ENCODE measurements around the gene TNFAIP8L2.

The TNFAIP8L2 gene

DNA sequence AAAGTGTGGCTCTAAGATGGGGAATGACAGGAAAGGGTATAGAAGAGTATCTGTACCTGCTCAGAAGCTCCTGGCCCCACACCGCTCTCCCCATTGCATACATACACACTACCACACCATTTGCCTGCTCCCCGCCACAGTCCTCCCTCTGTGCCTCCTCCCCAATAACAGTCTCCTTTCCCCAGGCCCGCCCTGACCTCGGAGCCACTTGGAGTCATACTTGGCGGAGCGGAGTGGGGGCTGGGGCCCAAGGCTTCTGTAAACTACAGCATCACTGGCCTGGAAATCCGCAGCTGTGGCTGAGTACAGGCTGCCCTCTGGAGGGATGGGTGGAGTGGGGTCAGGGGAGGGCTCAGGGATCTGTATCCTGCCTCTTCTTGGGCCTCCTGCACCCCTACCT, 18.7 kb upstream of the TNFAIP8L2 start:
- H3K4me1 Mint-ChIP-seq (ENCODE audit: low read depth), result no peaks in the 10 kb centered on the region
- H3K4me3 Mint-ChIP-seq, result no peak overlapping the region
- H3K36me3 Mint-ChIP-seq (ENCODE audit: low read depth), result no peaks in the 10 kb centered on the region
- intact Hi-C loops (cut with micrococcal nuclease), result no loop called here
- H3K9me3 Mint-ChIP-seq, result no peaks in the 10 kb centered on the region
- H3K27me3 Mint-ChIP-seq, result peaks cover 9% of the 10 kb centered on the region
- no peak overlapping the region for H3K27ac Mint-ChIP-seq

GRCh38 chr1:151142411-151143056, 13.9 kb upstream of the TNFAIP8L2 start:
- intact Hi-C loops (cut with micrococcal nuclease), result no loop called here
- Mint-ChIP-seq H3K27me3 (peaks cover 38% of the 10 kb centered on the region), H3K27ac (no peak overlapping the region), H3K9me3 (no peaks in the 10 kb centered on the region), H3K4me3 (no peak overlapping the region), H3K4me1 (ENCODE audit: low read depth) (peaks cover 22% of the 10 kb centered on the region), H3K36me3 (ENCODE audit: low read depth) (peaks cover 7% of the 10 kb centered on the region)

- Mint-ChIP-seq H3K36me3 (ENCODE audit: low read depth) (peaks cover 7% of the 10 kb centered on the region), H3K9me3 (no peaks in the 10 kb centered on the region), H3K4me1 (ENCODE audit: low read depth) (peaks cover 22% of the 10 kb centered on the region), H3K27me3 (peaks cover 41% of the 10 kb centered on the region), H3K4me3 (no peak overlapping the region), H3K27ac (no peak overlapping the region)
- intact Hi-C loops (cut with micrococcal nuclease), result no loop called here
These were observed 13.4 kb upstream of the TNFAIP8L2 start for GRCh38 chr1:151143057-151143435.

GRCh38 chr1:151143986-151144385, 12.5 kb upstream of the TNFAIP8L2 start:
- peaks cover 22% of the 10 kb centered on the region for H3K4me1 Mint-ChIP-seq (ENCODE audit: low read depth)
- no peak overlapping the region for H3K27ac Mint-ChIP-seq
- no peak overlapping the region for H3K4me3 Mint-ChIP-seq
- intact Hi-C loops (cut with micrococcal nuclease), result no loop called here
- no peaks in the 10 kb centered on the region for H3K9me3 Mint-ChIP-seq
- peaks cover 7% of the 10 kb centered on the region for H3K36me3 Mint-ChIP-seq (ENCODE audit: low read depth)
- peaks cover 42% of the 10 kb centered on the region for H3K27me3 Mint-ChIP-seq

DNA sequence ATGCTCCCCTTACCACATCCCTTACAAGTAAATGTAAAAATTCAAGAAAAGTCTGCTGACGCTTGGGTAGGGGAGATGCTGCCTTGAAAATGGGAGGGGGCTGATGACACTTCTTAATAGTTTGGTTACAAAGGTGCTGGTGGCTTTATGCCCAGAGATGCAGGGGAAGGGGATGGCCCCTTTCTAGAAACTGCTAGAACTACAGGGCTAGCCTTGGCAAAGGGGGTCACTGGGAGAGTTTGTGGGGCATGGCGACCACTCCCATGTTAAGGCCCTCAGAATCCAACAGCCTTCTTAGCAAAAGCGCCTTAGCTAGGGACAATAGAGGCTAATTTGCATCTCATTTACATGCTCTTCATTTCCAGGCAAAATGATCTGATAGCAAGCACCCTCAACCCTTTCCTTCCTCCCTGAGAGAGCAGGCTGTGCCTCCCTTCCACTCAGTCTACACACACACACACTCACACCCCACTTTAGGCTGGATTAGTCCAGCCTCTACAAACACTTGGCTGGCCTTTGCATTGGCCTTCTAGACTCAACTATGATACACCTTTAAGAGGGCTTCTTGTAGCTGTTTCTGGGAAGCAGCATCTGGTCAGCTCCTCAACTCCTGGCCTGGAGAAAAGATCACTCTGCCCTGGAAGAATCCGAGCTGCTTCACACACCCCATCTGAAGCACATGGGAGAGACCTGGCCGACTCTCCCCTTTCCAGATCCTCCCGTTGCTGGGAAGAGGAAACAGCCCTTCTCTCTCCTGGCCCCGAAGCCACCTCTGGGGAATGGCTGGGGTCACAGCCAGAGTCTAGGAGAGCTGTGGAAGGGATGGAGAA, 11.8 kb upstream of the TNFAIP8L2 start:
- intact Hi-C loops (cut with micrococcal nuclease), result no loop called here
- H3K36me3 Mint-ChIP-seq (ENCODE audit: low read depth), result peaks cover 7% of the 10 kb centered on the region
- peaks cover 42% of the 10 kb centered on the region for H3K27me3 Mint-ChIP-seq
- peaks cover 22% of the 10 kb centered on the region for H3K4me1 Mint-ChIP-seq (ENCODE audit: low read depth)
- no peak overlapping the region for H3K27ac Mint-ChIP-seq
- no peak overlapping the region for H3K4me3 Mint-ChIP-seq
- no peaks in the 10 kb centered on the region for H3K9me3 Mint-ChIP-seq

- H3K27ac Mint-ChIP-seq, result peak overlapping the region; percentile 40
- no peaks in the 10 kb centered on the region for H3K9me3 Mint-ChIP-seq
- peaks cover 41% of the 10 kb centered on the region for H3K27me3 Mint-ChIP-seq
- H3K36me3 Mint-ChIP-seq (ENCODE audit: low read depth), result peaks cover 7% of the 10 kb centered on the region
- intact Hi-C loops (cut with micrococcal nuclease), result no loop called here
- H3K4me3 Mint-ChIP-seq, result peak overlapping the region; percentile 83
- H3K4me1 Mint-ChIP-seq (ENCODE audit: low read depth), result peaks cover 22% of the 10 kb centered on the region
These were observed 11.0 kb upstream of the TNFAIP8L2 start for GRCh38 chr1:151145304-151146071.

DNA sequence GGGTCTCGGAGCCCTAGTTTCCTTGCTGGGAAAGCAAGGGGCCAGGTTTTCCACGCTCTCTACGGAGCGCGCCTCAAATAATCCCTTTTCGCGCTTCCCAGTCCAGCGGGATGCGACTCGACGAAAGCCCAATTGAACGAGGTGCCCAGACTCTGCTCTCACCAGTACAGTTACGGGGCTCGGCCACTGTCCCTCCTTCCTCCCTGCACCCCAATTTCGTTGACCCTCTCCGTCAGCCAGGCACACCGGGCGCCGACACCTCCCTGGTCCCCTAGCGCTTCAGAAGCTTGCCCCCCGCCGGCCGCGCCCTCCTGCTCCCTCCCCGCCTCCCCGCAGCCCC, 10.4 kb upstream of the TNFAIP8L2 start:
- H3K4me1 Mint-ChIP-seq (ENCODE audit: low read depth), result peaks cover 22% of the 10 kb centered on the region
- peaks cover 42% of the 10 kb centered on the region for H3K27me3 Mint-ChIP-seq
- intact Hi-C loops (cut with micrococcal nuclease), result no loop called here
- no peaks in the 10 kb centered on the region for H3K9me3 Mint-ChIP-seq
- H3K36me3 Mint-ChIP-seq (ENCODE audit: low read depth), result peaks cover 7% of the 10 kb centered on the region
- H3K4me3 Mint-ChIP-seq, result peak overlapping the region; percentile 83
- H3K27ac Mint-ChIP-seq, result peak overlapping the region; percentile 40

- Mint-ChIP-seq H3K4me3 (peak within 1 kb of the TSS; percentile 83), H3K9me3 (no peaks in the 10 kb centered on the region)
These were observed 9.9 kb upstream of the TNFAIP8L2 start, which contains the start of gene SEMA6C for GRCh38 chr1:151146412-151147131. TSS of gene SEMA6C (minus strand) at chr1:151146631. CDS start at chr1:151142621, 4,010 bp downstream.

GRCh38 chr1:151147132-151147503, 9.3 kb upstream of the TNFAIP8L2 start:
- intact Hi-C loops (cut with micrococcal nuclease), result no loop called here
- H3K4me3 Mint-ChIP-seq, result peak overlapping the region; percentile 83
- peaks cover 7% of the 10 kb centered on the region for H3K36me3 Mint-ChIP-seq (ENCODE audit: low read depth)
- peaks cover 22% of the 10 kb centered on the region for H3K4me1 Mint-ChIP-seq (ENCODE audit: low read depth)
- H3K27ac Mint-ChIP-seq, result peak overlapping the region; percentile 40
- H3K27me3 Mint-ChIP-seq, result peaks cover 42% of the 10 kb centered on the region
- no peaks in the 10 kb centered on the region for H3K9me3 Mint-ChIP-seq

More at GRCh38 chr1:151146412-151147131, 9.9 kb upstream of the TNFAIP8L2 start, which contains the start of gene SEMA6C:
- H3K36me3 Mint-ChIP-seq (ENCODE audit: low read depth), result peaks cover 7% of the 10 kb centered on the region
- intact Hi-C loops (cut with micrococcal nuclease), result no loop called here
- peak within 1 kb of the TSS; percentile 40 for H3K27ac Mint-ChIP-seq
- H3K4me1 Mint-ChIP-seq (ENCODE audit: low read depth), result peaks cover 22% of the 10 kb centered on the region
- H3K27me3 Mint-ChIP-seq, result peaks cover 42% of the 10 kb centered on the region

DNA sequence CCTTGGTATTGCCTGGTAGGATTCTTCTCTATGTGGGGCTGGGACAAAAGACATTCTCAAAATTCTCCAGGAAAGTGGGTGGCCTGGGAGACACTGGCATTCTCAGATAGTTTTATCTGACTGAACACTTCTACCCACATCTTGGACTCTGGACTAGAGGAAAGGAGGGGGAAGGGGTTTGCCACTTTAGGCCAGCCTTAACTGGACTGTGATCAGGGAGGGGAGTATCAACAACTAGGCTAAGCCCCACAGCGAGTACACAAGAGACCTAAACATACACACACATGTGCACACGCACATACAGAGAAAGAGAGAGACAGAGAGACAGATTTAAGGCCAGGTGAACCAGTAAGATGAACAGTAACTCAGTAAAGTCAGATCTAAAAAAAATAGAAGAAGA, 8.8 kb upstream of the TNFAIP8L2 start:
- H3K27ac Mint-ChIP-seq, result no peak overlapping the region
- H3K9me3 Mint-ChIP-seq, result no peaks in the 10 kb centered on the region
- H3K4me1 Mint-ChIP-seq (ENCODE audit: low read depth), result peaks cover 22% of the 10 kb centered on the region
- H3K4me3 Mint-ChIP-seq, result no peak overlapping the region
- peaks cover 39% of the 10 kb centered on the region for H3K27me3 Mint-ChIP-seq
- peaks cover 7% of the 10 kb centered on the region for H3K36me3 Mint-ChIP-seq (ENCODE audit: low read depth)
- intact Hi-C loops (cut with micrococcal nuclease), result no loop called here

GRCh38 chr1:151157067-151157531, 650 bp downstream of the TNFAIP8L2 start:
- peak overlapping the region; percentile 87 for H3K4me3 Mint-ChIP-seq
- peaks cover 57% of the 10 kb centered on the region for H3K36me3 Mint-ChIP-seq (ENCODE audit: low read depth)
- H3K4me1 Mint-ChIP-seq (ENCODE audit: low read depth), result peaks cover 41% of the 10 kb centered on the region
- H3K9me3 Mint-ChIP-seq, result no peaks in the 10 kb centered on the region
- no peaks in the 10 kb centered on the region for H3K27me3 Mint-ChIP-seq
- intact Hi-C loops (cut with micrococcal nuclease), result loop anchor here (5.0 kb wide), 1 partner anchor 135 kb away; no protein-coding TSS in a partner anchor
- H3K27ac Mint-ChIP-seq, result peak overlapping the region; percentile 88

GRCh38 chr1:151158326-151158725, 1.9 kb downstream of the TNFAIP8L2 start:
- intact Hi-C loops (cut with micrococcal nuclease), result loop anchor here (5.0 kb wide), 1 partner anchor 136 kb away; no protein-coding TSS in a partner anchor
- Mint-ChIP-seq H3K27ac (peak overlapping the region; percentile 88), H3K4me1 (ENCODE audit: low read depth) (peaks cover 50% of the 10 kb centered on the region), H3K9me3 (no peaks in the 10 kb centered on the region), H3K27me3 (no peaks in the 10 kb centered on the region), H3K36me3 (ENCODE audit: low read depth) (peaks cover 68% of the 10 kb centered on the region), H3K4me3 (peak overlapping the region; percentile 87)

GRCh38 chr1:151158751-151159251, 2.4 kb downstream of the TNFAIP8L2 start:
- Mint-ChIP-seq H3K4me1 (ENCODE audit: low read depth) (peaks cover 54% of the 10 kb centered on the region), H3K27me3 (no peaks in the 10 kb centered on the region), H3K9me3 (no peaks in the 10 kb centered on the region), H3K27ac (peak overlapping the region; percentile 88), H3K4me3 (peak overlapping the region; percentile 87), H3K36me3 (ENCODE audit: low read depth) (peaks cover 73% of the 10 kb centered on the region)
- intact Hi-C loops (cut with micrococcal nuclease), result loop anchor here (5.0 kb wide), 1 partner anchor 136 kb away; no protein-coding TSS in a partner anchor

Data from dendritic cell treated with granulocyte-macrophage colony-stimulating factor and Interleukin-4, amounts not matched to agents 40 ng/mL and 50 ng/mL, for 4 days (primary cell).